ENCODE results near the gene AVEN.

AVEN gene

DNA sequence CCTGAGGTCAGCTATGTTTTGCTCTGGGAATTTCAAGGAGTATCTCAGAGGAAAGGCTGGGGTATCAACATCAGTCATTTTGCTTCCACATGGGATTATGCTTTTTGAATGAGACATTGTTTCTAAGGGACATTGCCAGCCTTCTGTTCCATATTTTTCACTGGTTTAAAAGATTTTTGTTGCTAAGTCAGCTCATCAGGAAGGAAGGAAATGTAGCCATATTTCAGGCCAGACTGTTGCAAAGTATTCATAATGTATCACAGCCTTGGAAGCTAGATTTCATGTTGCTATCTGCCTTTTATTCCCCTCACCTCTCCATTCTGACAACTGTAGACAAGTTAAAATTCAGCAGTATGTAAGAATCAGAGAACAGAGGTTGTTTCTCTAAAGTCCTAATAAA lies 131.7 kb downstream of the AVEN start:
- no peak for DNase-seq

DNA sequence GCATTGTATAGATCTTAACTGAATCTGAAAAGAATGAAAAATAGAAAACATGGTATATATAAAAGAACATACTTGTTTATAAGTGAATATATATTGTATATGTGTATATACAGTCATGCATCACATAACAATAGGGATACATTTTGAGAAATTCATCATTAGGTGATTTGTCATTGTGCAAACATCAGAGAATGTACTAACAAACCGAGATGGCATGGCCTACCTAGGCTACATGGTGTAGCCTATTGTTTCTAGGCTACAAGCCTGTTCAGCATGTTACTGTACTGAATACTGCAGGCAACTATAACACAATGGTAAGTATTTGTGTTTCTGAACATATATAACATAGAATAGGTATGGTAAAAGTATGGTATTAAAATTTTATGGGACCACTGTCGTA lies 135.3 kb downstream of the AVEN start:
- no peak for DNase-seq

DNA sequence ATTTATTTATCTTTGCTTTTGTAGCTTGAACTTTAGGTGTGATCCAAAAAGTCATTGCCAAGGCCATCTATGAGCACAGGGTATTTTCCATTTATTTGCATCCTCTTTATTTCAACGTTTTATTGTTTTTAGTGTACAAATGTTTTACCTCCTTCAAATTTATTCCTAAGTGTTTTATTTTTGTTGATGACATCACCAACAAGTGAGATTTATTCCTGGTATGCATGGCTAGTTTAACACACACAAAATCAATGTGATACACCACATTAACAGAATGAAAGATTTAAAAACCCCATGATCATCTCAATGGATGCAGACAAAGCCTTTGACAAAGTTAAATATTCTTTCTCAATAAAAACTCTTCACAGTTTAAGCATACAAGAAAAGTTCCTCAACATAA lies 137.0 kb downstream of the AVEN start:
- DNase-seq, result no peak

DNA sequence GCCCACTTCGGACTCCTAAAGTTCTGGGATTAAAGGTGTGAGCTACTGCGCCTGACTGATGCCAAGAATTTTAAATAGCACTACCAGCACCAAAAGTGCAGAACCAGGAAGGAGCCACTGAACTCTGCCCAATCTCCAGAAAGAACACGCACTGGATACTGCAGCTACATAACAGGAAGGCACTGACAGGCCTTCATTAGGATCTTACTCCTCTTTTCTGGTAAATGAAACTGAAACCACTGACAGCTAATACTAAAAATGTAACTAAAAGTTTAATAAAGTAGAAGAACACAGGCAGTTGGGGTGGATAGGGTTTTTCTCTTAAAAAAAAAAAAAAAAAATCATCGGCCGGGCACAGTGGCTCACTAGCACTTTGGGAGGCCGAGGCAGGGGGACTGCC lies 144.8 kb downstream of the AVEN start:
- no peak for DNase-seq

DNA sequence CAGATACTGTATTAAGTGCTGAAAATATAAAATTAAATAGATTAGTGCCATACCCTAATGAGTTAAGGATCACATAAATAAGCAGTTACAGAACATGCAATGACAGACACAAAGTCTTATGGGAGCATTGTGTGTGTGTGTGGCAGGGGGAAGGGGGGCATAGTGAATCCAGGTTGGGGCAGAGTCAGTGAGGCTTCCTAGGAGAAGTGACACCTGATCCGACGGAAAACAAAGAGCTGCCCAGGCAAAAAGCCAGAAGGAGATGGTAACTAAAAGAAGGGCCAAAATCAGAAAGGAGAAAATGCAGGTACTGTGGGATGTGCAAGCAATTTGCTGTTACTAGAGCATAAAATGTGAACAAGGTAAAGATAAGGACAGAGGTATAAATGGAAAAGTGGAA lies 150.8 kb downstream of the AVEN start:
- peak; percentile 57 for DNase-seq

DNA sequence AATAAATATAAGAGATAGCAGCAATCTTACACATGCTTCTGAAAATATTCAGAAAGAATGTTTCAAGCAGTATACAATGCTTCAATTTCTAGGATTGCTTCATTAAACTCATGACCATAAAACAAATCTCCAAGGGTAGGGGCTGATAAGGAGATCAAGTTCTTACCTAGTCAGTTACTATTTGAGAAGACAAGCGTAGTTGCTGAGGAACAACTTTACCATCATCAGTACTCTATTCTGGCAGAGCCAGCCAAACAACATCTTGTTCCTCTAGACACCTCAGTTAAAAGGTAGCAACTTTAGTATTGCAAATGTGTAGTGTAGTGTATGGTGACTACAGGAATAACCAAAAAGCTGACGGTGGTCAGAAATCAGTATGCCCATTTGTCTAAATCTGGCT lies 156.1 kb downstream of the AVEN start:
- DNase-seq, result no peak

DNA sequence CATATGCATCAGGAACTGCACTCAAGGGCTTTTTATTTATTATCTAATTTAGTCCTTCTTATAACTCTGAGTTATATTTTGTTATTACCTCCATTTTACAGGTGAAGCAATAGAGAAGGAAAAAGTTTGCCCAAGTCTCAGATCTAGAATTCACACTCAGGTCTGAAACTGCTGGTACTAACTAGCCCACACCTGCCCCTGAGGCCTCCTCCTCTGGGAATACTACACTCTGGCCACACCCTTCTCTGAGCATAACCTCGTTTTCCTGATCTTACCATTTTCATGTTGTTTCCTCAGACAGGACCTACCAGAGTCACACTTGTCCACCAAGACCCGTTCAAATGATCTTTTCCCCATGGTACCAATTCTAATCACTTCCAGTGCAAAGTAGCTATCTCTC lies 164.8 kb downstream of the AVEN start:
- DNase-seq, result no peak

DNA sequence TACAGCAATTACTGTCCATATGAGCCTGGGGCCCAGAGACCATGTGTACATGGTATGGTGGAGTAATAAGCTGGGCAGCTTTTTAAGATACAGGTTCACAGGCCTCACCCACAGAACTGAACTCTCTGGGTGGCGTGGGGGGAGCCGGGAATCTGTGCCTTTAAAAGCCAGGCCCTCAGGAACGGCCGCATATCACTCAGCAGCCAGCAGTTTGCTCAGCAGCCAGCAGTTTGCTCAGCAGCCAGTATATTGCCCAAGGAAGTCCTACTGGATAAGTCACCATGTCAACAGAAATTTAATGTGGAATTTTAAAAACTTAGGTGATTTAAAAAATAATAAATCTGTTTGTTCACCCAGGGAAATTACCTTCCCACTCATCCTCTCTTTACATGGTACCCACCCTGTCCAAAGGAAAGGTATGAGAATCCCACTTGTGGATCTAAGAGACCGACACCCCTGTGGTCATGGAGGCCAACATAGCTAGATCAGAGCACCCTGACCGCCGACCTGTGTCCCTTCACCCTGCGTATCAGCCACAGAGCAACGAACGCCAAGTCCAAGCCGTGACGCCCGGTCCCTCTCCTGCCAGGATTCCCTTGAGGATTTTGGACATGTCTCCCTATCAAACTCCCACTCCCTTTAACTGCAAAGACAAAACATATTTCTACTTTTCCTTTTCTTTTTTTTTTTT lies 166.4 kb downstream of the AVEN start:
- DNase-seq, result no peak

DNA sequence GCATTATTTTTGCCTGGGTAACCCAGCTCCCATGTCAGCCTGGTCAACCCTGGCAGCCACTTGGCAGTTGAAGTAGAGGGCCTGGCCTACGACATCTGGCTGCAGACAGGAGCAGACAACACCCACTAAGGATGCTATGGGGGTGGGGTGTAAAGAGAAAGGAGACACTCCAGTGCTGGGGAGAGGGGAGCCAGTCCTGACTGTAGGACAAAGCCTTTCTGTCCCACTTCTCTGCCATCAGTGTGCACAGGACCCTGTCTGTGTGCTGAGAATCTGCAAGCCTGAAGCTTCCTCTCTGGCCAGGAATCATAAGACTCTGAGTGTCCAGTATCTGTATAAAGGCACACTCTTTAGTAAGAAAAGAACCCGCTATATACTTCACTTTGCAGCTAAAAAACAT lies 167.0 kb downstream of the AVEN start:
- DNase-seq, result no peak

DNA sequence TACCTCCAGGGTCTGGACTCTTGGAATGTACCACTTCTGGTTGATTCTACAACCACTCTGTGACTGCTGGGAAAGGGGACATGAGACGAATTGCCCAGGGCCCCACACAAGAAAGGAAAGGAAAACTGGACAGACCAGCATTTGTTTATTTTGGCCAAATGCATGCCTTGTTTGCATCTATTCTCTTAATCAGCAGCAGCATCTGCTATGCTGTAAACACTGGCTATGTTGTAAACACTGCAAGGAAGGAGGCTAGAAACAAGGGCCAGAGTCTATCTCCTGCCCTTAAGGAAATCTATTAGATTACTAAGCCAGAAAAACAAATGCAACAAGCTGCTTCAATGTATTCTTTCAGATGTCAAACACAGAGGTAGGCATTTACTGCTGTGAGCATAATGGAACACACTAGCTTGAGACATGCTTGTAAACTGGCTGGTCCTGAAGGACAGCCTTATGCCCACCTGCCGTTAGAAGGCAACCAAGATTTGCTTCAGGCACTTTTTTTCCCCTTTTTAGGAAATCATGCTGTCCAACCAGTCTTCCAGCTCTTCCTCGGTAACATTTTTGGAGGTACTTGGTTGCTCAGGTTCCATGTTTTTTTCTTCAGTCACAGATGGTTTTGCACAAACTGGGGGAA lies 172.8 kb downstream of the AVEN start:
- DNase-seq, result no peak

DNA sequence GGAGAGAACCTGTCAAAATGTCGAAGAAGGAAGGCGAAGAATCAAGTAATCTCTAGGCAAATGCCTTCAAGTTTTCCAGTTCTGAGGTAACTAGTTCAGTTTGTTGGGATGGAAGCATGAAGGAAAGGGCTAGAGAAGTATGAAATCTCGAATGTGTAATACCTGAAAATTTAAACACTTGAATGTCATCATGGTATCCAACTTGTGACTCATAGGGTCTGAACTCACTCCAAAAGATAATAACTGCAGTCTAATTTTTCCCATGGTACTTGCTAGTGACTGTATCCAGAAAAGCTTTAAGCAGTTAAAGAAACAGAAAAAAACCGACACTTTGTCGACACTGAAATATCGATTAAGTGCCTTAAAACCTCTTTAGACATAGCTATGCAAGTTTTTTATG lies 173.6 kb downstream of the AVEN start:
- DNase-seq, result no peak

DNA sequence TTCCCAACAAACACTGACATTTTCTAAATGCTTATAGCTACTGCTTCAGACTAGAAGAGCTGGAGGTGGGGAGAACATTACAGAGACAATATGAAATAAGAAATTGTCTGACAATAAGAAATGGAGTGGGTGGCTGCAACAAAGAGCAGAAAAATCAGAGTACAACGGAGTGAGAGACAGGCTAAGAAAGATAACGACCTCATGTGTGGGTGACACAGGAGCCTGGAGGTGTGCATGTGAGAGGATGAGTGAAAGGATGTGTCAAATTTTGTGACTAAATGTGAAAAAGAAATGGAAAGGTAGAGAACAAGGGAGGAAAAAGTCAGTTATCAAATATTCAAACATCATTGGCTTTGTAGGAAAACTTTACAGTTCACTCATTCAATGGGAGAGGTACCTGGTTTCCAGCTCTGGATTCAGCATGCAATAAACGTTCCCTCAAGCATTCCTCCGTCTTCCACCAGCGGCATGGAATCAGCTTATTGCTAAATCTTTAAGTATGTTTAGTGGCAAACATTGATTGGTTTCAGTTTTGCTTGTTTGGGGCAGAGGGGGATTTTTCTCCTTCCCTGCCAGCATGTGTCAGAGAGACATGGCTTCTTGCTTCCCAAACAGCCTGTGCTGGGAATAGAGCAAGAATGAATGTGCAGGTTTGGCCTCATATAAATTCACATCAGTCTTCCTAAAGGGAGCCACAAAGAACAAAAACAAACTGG lies 174.5 kb downstream of the AVEN start:
- no peak for DNase-seq

DNA sequence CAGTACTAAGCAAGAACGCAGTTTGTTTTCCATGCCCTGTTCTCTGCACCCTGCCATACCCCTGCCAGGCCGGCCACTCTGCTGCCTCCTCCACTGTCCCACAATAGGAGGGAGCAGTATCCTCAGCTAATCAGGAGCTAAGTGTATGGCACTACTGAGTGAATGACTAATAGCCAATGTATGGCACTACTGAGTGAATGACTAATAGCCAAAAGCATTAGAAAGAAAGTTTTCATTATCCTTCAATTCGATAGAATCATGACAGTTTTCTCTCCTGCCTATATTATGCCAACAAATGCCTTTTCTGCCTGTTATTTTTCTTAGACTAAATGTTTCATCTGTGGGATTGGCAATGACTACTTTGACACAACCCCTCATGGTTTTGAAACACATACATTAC lies 178.2 kb downstream of the AVEN start:
- DNase-seq, result no peak

DNA sequence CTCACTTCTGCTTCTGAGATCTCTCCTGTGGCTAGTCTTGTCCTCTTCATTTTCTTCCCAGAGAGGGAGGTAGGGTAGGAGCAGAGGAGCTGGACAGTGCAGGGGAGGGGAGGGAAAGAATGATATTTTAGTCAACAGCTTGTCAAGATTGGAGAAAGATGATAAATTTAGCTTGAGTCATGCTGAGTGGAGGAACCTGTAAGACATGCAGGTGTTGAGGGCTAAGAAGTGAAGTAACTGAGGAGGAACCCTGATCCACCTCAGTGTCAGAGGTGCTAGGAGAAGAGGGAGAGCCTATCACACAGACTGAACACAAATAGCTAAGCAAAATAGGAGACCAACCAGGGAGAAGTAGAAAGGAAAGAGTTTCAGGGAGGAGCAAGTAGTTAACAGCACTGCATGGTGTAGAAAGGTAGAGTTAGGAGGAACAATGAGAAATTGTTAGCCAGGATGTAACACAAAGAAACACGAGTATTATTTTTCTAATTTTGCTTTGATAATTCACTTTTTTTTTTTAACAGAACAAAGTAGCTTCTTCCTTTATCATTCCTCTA lies 178.9 kb downstream of the AVEN start:
- no peak for DNase-seq

DNA sequence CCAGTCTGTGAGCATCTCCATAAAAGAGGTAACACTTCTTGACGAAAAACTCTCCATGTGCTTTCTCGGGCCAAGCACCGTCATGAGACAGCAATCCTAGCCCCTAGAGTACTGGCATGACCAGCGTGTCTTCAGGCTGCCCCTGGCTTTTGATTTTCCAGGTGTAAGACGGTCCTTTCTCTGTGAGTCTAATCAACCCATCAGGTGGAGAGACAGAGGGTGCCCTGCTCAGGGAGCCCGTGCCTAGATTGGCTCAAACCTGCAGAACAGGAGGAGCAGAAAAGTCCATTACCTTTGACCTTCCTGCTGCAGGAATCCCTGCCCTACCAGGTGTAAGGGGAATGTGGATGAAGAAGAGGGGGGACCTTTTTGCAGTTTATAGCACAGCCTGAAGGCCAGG lies 180.2 kb downstream of the AVEN start:
- no peak for DNase-seq

DNA sequence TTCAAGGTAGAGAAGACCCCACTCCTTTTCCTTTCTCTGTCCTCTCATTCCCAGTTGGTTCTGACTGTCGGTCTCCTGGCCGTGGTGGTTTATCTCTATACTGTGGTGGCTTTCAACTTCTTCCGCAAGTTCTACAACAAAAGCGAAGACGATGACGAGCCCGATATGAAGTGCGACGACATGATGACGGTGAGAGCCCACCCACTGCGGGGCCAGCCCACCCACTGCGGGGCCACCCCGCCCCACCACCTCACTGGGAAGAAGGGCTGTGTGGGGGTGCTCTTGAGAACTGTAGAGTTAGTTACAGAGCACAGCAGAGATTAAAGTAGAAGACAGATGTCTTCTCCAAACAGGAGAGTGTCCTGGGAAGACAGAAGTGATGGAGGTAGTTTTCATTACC lies 181.3 kb downstream of the AVEN start:
- no peak for DNase-seq

DNA sequence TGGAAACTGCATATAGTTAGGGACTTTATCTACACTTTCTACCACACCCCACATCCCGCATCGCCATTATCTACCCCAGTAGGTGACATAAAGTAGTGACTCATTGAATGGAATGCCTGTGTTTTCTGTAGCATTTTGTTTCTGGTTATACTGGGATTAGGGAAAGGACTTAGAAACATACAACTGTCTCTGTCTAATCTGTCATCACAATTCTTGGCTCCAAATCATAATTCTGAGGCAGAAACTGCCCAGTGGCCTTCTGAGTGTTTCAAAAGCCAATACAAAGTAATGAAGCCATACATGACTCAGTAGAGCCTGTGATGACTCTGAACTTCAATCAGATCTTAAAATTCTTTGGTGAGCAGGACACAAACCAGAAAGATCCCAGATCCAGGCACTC lies 186.4 kb downstream of the AVEN start:
- no peak for DNase-seq

DNA sequence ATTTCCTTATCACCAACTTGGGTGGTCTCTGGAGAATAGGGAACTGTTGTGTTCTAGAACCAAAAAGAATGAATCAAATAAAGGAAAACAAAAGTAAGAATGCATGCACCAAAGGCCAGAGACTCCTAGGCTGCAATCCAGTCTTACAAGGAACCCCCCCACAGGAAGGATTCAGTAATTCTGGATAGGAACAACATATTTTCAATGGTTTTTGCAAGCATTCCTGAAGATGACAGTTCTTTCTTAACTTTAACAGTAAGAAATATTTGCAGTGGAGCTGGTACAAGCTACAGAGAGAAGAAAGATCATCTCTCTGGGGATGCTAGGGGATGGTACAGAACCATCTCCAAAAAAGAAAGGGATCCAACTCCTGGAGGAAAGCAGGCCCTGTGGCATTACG lies 186.9 kb downstream of the AVEN start:
- no peak for DNase-seq

DNA sequence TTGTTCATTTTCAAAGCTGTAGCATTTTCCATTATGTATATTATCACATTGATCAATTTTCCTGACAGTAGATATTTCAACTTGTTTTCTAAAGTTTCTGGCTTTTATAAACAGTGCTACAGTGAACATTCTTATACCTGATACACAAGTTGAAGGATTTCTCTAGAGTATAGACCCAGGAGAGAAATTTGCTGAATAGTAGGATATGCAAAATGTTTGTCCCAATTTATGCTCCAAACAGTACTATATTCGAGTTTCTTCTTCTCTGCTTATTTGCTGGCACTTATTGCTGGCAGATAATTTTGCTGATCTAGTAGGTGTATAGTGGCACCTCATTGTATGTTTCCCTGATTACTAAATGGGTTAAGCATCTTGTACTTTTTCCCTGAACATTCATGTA lies 187.9 kb downstream of the AVEN start:
- no peak for DNase-seq

DNA sequence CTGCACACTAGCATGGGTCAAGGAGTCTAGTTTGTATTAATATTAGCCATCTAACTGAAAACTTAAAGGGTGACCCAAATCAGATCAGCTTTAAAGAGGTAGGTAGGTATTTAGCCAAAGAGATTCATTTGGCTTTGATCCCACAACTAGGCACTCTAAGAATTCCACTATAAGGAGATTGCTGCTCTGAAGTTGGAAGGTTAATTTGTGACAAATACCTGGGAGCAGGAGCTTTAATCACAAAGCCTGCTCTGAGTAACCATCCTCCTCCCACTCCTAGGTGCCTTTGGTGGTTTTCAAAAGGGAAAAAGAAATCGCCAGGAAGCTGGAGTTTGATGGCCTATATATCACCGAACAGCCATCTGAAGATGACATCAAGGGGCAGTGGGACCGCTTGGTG lies 191.0 kb downstream of the AVEN start:
- no peak for DNase-seq

DNA sequence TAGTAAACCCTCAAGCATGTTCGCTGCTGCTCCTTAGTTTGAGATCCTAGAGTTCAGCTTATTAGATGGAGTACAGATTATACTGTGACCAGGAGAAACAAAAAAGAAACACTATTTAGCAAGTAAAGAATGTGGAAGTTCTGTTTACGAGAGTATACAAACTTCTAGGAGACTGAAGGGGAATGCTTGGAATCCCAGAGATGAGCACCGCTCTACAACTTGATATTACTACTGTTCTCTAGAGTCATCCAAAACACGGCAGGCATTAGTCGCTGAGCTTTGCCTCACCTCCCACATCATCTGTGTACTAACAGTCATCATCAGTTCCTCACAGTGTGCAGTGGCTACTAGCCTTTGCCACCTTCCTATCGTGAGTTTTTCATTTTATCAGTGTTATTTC lies 192.1 kb downstream of the AVEN start:
- no peak for DNase-seq

DNA sequence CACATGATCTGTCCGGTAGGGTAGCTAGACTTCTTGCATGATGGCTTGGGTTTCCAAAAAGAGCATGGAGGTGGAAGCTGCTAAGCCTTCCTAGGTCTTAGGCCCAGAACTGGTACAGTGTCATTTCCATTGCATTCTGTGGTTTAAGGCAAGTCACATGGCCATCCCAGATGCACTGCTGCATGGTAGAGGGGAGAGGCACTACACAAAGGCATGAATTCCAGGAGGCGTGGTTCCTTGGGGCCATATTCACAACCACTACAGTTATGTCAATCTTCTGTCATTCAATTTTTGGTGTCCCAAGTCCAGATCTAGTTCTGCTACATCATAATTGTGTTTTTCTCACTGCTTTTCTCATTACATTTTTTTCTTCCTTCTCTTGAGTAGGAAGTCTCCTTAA lies 192.9 kb downstream of the AVEN start:
- no peak for DNase-seq

DNA sequence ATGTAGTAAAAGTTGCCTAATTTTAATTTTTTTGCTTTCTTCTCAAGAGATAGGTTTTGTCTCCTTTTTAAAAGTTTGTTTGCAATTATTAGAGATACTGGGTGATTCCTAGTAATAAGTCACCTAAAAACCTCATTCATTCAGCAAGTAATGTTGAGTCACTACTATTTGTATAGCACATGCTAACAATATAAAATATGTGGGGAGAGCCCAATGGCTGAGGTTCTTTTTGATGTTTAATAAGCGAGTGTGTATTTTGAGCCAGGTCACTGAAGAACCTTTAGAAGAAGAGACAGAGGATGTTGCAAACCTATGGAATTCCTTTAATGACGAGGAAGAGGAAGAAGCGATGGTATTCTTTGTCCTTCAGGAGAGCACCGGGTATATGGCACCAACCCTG lies 194.4 kb downstream of the AVEN start:
- DNase-seq, result no peak

DNA sequence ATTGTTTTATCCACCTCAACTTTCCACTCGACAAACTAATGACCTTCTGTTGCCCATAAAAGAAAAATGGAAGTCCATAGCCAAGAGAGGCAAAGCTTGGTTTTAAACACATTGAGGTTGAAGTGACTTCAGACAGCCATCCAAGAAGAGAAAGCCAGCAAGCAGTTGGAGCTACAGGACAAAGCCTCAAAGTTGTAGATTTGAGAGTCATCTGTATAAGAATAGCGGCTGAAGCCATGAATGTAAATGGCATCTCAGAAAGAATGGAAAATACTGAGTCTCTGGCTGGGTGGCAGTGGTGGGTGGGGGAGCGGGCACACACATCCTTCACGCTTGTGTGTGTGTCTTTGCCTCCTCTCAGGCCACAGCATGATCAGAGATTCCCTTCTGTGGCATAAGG lies 194.8 kb downstream of the AVEN start:
- no peak for DNase-seq

All from DMS79 treated with DMSO at 0.1 percent for 48 hours (cell line).